ENCODE measurements around the gene KRTAP5-6.

The KRTAP5-6 gene

GRCh38 chr11:1740786-1741530 lies 44.0 kb downstream of the KRTAP5-6 start:
- Mint-ChIP-seq H3K27ac (no peak overlapping the region), H3K27me3 (ENCODE audit: low read depth) (peaks cover 22% of the 10 kb centered on the region), H3K4me1 (no peaks in the 10 kb centered on the region), H3K4me3 (no peak overlapping the region), H3K9me3 (peaks cover 30% of the 10 kb centered on the region), H3K36me3 (ENCODE audit: low read depth) (peaks cover under 1% of the 10 kb centered on the region)
- no peak for TF ChIP-seq CTCF (IDR thresholded peaks at IDR 0.05; ENCODE audit: unreplicated experiment in 3 of 3)

DNA sequence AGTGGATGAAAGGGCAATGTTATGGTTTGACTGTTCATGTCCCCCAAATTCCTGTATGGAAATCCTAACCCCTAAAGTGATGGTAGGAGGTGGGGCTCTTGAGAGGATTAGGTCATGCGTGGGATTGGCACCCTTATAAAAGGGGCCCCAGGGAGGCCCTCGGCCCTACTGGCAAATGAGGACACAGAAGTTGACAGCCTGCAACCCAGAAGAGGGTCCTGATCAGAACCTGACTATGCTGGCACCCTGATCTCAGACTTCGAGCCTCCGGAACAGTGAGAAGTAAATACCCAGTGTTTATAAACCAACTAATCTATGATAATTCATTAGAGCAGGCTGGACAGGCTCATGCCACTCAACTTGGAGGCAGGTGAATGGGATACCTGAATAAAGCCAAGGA lies 44.7 kb downstream of the KRTAP5-6 start:
- H3K36me3 Mint-ChIP-seq (ENCODE audit: low read depth) = peaks cover 4% of the 10 kb centered on the region
- H3K27me3 Mint-ChIP-seq (ENCODE audit: low read depth) = peaks cover 28% of the 10 kb centered on the region
- no peaks in the 10 kb centered on the region for H3K4me1 Mint-ChIP-seq
- TF ChIP-seq CTCF (IDR thresholded peaks at IDR 0.05; ENCODE audit: unreplicated experiment in 3 of 3) = no peak
- no peak overlapping the region for H3K4me3 Mint-ChIP-seq
- H3K27ac Mint-ChIP-seq = no peak overlapping the region
- H3K9me3 Mint-ChIP-seq = peaks cover 23% of the 10 kb centered on the region

GRCh38 chr11:1742371-1742770 lies 45.4 kb downstream of the KRTAP5-6 start:
- no peak for TF ChIP-seq CTCF (IDR thresholded peaks at IDR 0.05; ENCODE audit: unreplicated experiment in 3 of 3)
- Mint-ChIP-seq H3K27me3 (ENCODE audit: low read depth) (peaks cover 34% of the 10 kb centered on the region), H3K9me3 (peaks cover 20% of the 10 kb centered on the region), H3K27ac (no peak overlapping the region), H3K4me3 (no peak overlapping the region), H3K4me1 (no peaks in the 10 kb centered on the region), H3K36me3 (ENCODE audit: low read depth) (peaks cover 4% of the 10 kb centered on the region)

- peaks cover 4% of the 10 kb centered on the region for H3K36me3 Mint-ChIP-seq (ENCODE audit: low read depth)
- H3K9me3 Mint-ChIP-seq = peaks cover 13% of the 10 kb centered on the region
- no peak overlapping the region for H3K4me3 Mint-ChIP-seq
- H3K4me1 Mint-ChIP-seq = no peaks in the 10 kb centered on the region
- TF ChIP-seq CTCF (IDR thresholded peaks at IDR 0.05; ENCODE audit: unreplicated experiment in 3 of 3) = no peak
- H3K27me3 Mint-ChIP-seq (ENCODE audit: low read depth) = peaks cover 32% of the 10 kb centered on the region
- no peak overlapping the region for H3K27ac Mint-ChIP-seq
Measured at GRCh38 chr11:1742869-1743584, 46.0 kb downstream of the KRTAP5-6 start.

GRCh38 chr11:1743585-1744136 lies 46.7 kb downstream of the KRTAP5-6 start:
- Mint-ChIP-seq H3K27me3 (ENCODE audit: low read depth) (peaks cover 32% of the 10 kb centered on the region), H3K4me3 (no peak overlapping the region), H3K4me1 (no peaks in the 10 kb centered on the region), H3K9me3 (peaks cover 8% of the 10 kb centered on the region), H3K36me3 (ENCODE audit: low read depth) (peaks cover 4% of the 10 kb centered on the region), H3K27ac (no peak overlapping the region)
- TF ChIP-seq CTCF (IDR thresholded peaks at IDR 0.05; ENCODE audit: unreplicated experiment in 3 of 3) = no peak
